Subcutaneous abdominal adipose tissue (tissue), 5 donors: ENCODE measurements around the gene ZDHHC24.

Experiments used
- H3K27ac ChIP-seq: one replicate; pipeline ENCODE4 v1.7.0; 2013; ENCODE audit warnings: low read depth, mild to moderate bottlenecking, inconsistent platforms, low read length, moderate library complexity
- H3K27me3 ChIP-seq, 5 donors: one replicate each; pipeline ENCODE4 v1.7.0; 2013; ENCODE audit warnings: low read length in 5 of 5, inconsistent platforms in 1 of 5; ENCODE audit not compliant: control insufficient read depth in 5 of 5, insufficient read depth in 4 of 5
- H3K36me3 ChIP-seq, 5 donors: one replicate each; pipeline ENCODE4 v1.7.0; 2013; ENCODE audit warnings: low read length in 5 of 5; ENCODE audit not compliant: control insufficient read depth in 5 of 5, insufficient read depth in 5 of 5
- H3K4me1 ChIP-seq, 5 donors: one replicate each; pipeline ENCODE4 v1.7.0; 2013; ENCODE audit warnings: low read length in 5 of 5, mild to moderate bottlenecking in 3 of 5, moderate library complexity in 1 of 5; ENCODE audit not compliant: control insufficient read depth in 5 of 5, insufficient read depth in 5 of 5
- H3K4me3 ChIP-seq, 5 donors: one replicate each; pipeline ENCODE4 v1.7.0; 2013; ENCODE audit warnings: low read length in 5 of 5, low read depth in 1 of 5
- H3K9ac ChIP-seq, 5 donors: one replicate each; pipeline ENCODE4 v1.7.0; 2013; ENCODE audit warnings: low read length in 5 of 5, mild to moderate bottlenecking in 4 of 5, moderate library complexity in 3 of 5
- H3K9me3 ChIP-seq, 5 donors: one replicate each; pipeline ENCODE4 v1.7.0; 2013; ENCODE audit warnings: low read length in 5 of 5; ENCODE audit not compliant: control insufficient read depth in 5 of 5
- donor health status: healthy.
- donor health status: healthy.
- donor health status: healthy.
- donor health status: healthy.
- donor health status: healthy.

ZDHHC24 gene

DNA sequence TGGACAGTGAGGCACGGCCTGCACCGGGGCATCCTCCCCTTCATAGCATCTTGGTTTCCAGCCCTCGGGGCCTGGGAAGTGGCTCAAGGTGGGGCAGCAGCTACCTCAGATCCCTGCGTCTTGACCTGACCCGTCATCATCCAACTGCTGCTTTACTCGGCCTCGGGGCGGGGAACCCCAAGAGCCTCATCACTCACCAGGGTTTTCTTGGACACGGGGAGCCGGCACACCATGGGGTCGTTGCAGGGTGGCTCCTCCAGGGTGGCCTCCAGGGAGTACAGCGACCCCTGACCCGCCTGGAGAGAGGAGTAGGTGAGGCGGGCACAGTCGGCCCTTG is 21.9 kb upstream of the ZDHHC24 start:
- H3K27ac ChIP-seq: no peak overlapping the region
- peaks cover 0 to 18% (median 14%) of the 10 kb centered on the region in 5 donors for H3K4me1 ChIP-seq
- H3K36me3 ChIP-seq: peaks cover 0 to 30% (median 22%) of the 10 kb centered on the region in 5 donors
- no peaks in the 10 kb centered on the region for H3K9me3 ChIP-seq
- peak overlapping the region in 4 of 5 donors; percentile 43 to 78 (median 66) for H3K9ac ChIP-seq
- no peaks in the 10 kb centered on the region for H3K27me3 ChIP-seq
- peak overlapping the region; percentile 41 to 76 (median 68) for H3K4me3 ChIP-seq

DNA sequence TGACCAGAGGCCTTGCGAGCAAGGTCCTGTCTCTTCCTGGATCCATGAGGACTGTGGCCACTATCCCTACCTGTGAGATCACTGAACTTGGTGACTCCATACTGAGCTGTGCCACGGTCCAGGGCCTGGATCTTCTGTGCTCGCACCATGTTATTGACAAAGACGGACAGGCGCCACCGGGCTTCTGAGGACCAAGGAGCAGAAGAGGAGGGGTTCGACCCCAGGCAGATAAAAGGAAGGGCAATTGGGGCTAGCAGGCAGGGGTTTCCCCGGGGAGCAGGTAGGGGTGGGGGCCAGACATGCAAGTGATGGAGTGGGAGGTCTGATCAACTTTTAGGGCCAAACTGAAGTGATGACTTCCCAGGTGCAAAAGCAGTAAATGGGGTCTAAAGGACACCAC is 20.4 kb upstream of the ZDHHC24 start:
- peaks cover 0 to 18% (median 14%) of the 10 kb centered on the region in 5 donors for H3K4me1 ChIP-seq
- no peaks in the 10 kb centered on the region for H3K27me3 ChIP-seq
- no peak overlapping the region for H3K9ac ChIP-seq
- no peak overlapping the region for H3K27ac ChIP-seq
- H3K9me3 ChIP-seq: no peaks in the 10 kb centered on the region
- H3K36me3 ChIP-seq: peaks cover 0 to 39% (median 25%) of the 10 kb centered on the region in 5 donors
- H3K4me3 ChIP-seq: no peak overlapping the region

DNA sequence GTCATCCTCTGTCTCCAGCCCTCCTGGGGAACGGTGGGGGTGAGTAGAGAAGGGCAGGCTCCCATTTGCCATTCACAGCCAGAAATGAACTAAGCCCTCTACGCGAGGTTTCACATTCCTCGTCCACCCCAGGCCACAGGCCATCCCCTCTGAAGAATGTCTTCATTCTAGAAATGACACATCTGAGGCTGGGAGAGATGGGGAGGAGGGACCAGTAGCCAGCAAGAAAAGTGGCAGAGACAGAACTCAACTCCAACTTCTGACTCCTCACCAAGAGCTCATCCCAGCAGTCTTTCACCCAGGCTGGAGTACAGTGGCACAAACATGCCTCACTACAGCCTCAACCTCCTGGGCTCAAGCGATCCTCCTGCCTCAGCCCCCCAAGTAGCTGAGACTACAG is 19.1 kb upstream of the ZDHHC24 start:
- Histone ChIP-seq H3K4me1 (peaks cover 0 to 18% (median 14%) of the 10 kb centered on the region in 5 donors), H3K27ac (no peak overlapping the region), H3K9me3 (no peaks in the 10 kb centered on the region), H3K27me3 (no peaks in the 10 kb centered on the region), H3K9ac (no peak overlapping the region), H3K4me3 (no peak overlapping the region), H3K36me3 (peaks cover 0 to 39% (median 25%) of the 10 kb centered on the region in 5 donors)

DNA sequence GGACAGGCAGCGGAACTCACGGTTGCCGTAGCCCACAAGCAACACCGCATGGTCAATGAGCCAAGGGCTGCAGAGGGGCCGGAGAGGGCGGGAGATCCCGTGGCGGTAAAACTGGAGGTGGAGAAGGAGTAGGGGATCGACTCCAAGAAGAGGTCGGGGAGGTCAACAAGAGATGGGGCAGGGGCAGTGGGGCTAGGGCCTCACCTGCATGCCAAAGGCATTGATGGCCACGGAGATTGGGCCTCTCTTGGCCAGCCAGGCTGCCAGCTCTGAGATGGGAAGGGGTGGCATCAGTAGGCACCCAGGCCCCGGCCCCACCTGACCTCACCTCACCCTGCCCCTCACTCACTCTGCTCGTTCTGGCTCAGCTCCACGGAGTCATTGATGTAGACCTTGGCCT is 18.7 kb upstream of the ZDHHC24 start:
- Histone ChIP-seq H3K27me3 (no peaks in the 10 kb centered on the region), H3K27ac (no peak overlapping the region), H3K9me3 (no peaks in the 10 kb centered on the region), H3K9ac (no peak overlapping the region), H3K36me3 (peaks cover 0 to 39% (median 25%) of the 10 kb centered on the region in 5 donors), H3K4me3 (no peak overlapping the region), H3K4me1 (peaks cover 0 to 18% (median 14%) of the 10 kb centered on the region in 5 donors)

DNA sequence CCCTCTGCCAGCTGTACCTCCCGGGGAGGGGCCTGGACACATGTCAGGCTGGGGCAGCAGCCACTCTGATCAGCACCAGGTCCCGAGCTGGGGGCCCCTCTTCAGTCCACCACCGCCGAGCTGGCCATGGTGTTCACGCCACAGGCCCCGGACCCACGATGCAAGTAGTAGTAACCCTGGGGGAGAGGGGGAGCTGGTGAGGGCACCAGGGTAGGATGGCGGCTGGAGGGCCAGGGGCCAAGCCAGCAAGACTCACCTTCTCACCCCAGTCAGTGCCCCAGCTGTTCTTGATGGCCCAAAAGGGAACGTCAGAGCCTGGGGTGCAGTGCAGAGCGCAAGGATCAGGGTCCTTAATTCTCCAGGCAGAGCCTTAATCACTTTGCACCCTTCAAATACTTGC is 18.0 kb upstream of the ZDHHC24 start:
- H3K9ac ChIP-seq: no peak overlapping the region
- no peaks in the 10 kb centered on the region for H3K27me3 ChIP-seq
- peaks cover 0 to 39% (median 25%) of the 10 kb centered on the region in 5 donors for H3K36me3 ChIP-seq

DNA sequence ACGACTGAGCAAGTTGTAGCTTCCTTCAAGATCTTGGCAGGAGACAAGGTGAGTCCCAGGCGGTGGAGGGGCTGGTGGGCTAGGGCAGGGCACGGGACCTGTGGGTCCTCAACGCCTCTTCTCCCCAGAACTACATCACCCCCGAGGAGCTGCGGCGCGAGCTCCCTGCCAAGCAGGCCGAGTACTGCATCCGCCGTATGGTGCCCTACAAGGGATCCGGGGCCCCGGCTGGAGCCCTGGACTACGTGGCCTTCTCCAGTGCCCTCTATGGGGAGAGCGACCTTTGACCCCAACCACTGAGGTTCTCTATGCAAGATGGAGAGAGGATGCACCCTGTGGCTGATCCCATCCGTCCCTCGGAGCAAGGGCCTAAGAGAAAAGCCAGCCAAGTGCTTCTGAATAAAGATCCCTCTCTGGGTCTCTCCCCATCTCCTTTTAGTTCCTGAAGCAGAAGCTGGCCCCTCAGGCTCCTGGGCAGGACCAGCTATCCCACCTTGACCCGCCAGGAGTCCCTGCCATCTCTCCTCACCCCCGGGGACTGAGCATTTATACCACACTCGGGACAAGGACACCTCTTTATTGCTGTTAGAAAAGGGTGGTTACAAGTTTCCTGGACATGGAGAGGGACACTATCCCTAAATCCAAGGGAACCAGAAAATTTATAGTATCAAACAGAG is 17.2 kb upstream of the ZDHHC24 start:
- H3K27ac ChIP-seq: no peak overlapping the region
- H3K27me3 ChIP-seq: peaks cover 0 to 2% (median 0%) of the 10 kb centered on the region in 5 donors
- H3K9ac ChIP-seq: no peak overlapping the region
- no peak overlapping the region for H3K4me3 ChIP-seq
- H3K9me3 ChIP-seq: no peaks in the 10 kb centered on the region
- peaks cover 0 to 15% (median 13%) of the 10 kb centered on the region in 5 donors for H3K4me1 ChIP-seq
- H3K36me3 ChIP-seq: peaks cover 0 to 39% (median 25%) of the 10 kb centered on the region in 5 donors

More for the DNA sequence above, 18.0 kb upstream of the ZDHHC24 start:
- Histone ChIP-seq H3K9me3 (no peaks in the 10 kb centered on the region), H3K27ac (no peak overlapping the region), H3K4me1 (peaks cover 0 to 19% (median 17%) of the 10 kb centered on the region in 5 donors), H3K4me3 (no peak overlapping the region)

DNA sequence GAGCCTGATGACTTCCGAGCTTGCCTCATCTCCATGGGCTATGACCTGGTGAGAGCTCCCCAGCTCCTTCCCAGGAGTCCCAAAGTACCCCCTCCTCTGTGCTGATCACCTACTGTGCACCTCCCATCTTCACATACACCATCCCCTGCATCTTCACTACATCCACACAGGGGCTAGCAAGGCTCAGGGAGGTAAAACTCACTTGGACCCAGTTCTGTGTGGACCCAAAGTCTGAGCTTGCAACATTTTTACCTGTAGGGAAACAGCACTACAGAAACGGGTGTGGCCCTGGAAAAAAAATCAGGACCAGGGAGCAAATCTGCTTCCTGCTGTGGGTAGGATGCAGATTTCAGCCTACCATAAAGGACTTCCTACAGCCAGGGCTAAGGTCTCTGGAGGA is 16.4 kb upstream of the ZDHHC24 start:
- no peak overlapping the region for H3K9ac ChIP-seq
- H3K36me3 ChIP-seq: peaks cover 0 to 39% (median 25%) of the 10 kb centered on the region in 5 donors
- H3K4me3 ChIP-seq: no peak overlapping the region
- peaks cover 0 to 9% (median 4%) of the 10 kb centered on the region in 5 donors for H3K27me3 ChIP-seq
- H3K27ac ChIP-seq: no peak overlapping the region
- H3K9me3 ChIP-seq: no peaks in the 10 kb centered on the region
- H3K4me1 ChIP-seq: peaks cover 0 to 7% (median 5%) of the 10 kb centered on the region in 5 donors

DNA sequence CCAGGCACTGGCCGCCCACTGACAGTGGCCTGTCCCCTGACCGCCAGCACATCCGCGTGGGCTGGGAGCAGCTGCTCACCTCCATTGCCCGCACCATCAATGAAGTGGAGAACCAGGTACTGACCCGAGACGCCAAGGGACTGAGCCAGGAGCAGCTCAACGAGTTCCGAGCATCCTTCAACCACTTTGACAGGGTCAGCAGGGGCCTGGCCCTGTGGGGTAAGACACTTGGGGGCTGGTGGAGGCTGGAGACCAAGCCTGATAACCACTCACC is 16.1 kb upstream of the ZDHHC24 start:
- Histone ChIP-seq H3K27ac (no peak overlapping the region), H3K9ac (no peak overlapping the region), H3K36me3 (peaks cover 0 to 39% (median 25%) of the 10 kb centered on the region in 5 donors), H3K27me3 (peaks cover 0 to 13% (median 4%) of the 10 kb centered on the region in 5 donors), H3K4me1 (peaks cover 0 to 7% (median 5%) of the 10 kb centered on the region in 5 donors), H3K4me3 (no peak overlapping the region), H3K9me3 (no peaks in the 10 kb centered on the region)

DNA sequence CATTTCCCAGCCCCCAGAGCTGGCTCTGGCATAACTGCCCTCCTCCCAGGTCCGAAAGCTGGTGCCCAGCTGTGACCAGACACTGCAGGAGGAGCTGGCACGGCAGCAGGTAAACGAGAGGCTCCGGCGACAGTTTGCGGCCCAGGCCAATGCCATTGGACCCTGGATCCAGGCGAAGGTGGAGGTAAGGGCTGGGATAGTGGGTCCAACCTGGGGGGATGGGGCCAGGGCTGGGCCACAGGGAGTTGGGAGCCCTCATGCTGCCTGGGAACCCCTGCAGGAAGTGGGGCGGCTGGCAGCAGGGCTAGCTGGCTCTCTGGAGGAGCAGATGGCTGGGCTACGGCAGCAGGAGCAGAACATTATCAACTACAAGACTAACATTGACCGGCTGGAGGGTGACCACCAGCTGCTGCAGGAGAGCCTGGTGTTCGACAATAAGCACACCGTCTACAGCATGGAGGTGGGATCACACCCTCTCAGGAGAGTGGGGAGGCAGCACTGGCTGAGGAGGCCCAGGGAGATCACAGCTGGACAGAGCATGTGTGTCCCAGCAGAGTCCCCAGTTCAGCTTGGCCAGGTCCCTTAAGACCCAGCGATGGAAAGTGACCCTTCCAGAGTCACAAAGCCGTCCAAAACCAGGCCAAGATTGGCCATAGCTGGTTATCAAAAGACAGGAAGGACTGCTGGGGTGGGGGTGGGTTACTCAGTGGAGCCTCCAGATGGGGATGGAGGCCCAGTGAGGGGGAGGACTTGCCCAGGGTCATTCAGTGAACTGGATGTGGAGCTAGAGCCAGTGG is 15.5 kb upstream of the ZDHHC24 start:
- H3K9me3 ChIP-seq: no peaks in the 10 kb centered on the region
- H3K36me3 ChIP-seq: peaks cover 0 to 39% (median 25%) of the 10 kb centered on the region in 5 donors
- H3K27ac ChIP-seq: no peak overlapping the region
- no peak overlapping the region for H3K9ac ChIP-seq
- peaks cover 0 to 13% (median 4%) of the 10 kb centered on the region in 5 donors for H3K27me3 ChIP-seq
- H3K4me1 ChIP-seq: peaks cover 0 to 7% (median 5%) of the 10 kb centered on the region in 5 donors
- H3K4me3 ChIP-seq: no peak overlapping the region
